Stimulated activated CD8-positive, alpha-beta memory T cell treated with anti-CD3 and anti-CD28 coated beads, Interleukin-15, amount 100 ng/mL, for 48 hours (primary cell): ENCODE data around the gene EHF.
"Not testable (repeated sequence)": the region's sequence is repeated elsewhere in the genome, so short reads cannot be mapped to it uniquely, and the experiment has no call there.

ENCODE experiments used
- DNase-seq, 2 donors: peaks; one replicate each; pipeline ENCODE4 v3.0.0-alpha.2; 2020; ENCODE audit warnings: low read depth in 2 of 2

The EHF gene

GRCh38 chr11:34620820-34621792 is at the start of gene EHF:
EHF (plus strand) TSS chr11:34621093; CDS start chr11:34642631, 21,538 bp downstream.
- DNase-seq: no peak

- DNase-seq: no peak
These were observed 47.4 kb upstream of the EHF start for GRCh38 chr11:34573537-34573936.

DNA sequence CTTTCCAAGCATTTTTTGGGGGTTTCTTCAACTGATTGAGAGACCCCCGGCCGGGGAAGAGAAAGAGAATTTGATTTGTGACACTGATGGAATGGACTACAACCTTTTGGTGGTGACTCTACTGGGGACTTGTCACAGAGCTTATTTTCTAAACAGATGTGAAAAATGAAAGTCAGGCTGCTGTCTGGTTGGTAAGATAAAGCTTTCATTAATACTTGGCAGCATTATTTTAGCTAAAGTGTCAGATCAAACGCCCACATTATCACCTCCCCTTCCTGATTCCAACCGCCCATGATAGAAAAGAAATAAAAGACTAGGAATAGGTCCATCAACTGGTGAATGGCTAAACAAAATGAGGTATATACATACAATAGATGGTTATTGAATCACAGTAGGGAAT is 45.6 kb upstream of the EHF start:
- no peak for DNase-seq

DNA sequence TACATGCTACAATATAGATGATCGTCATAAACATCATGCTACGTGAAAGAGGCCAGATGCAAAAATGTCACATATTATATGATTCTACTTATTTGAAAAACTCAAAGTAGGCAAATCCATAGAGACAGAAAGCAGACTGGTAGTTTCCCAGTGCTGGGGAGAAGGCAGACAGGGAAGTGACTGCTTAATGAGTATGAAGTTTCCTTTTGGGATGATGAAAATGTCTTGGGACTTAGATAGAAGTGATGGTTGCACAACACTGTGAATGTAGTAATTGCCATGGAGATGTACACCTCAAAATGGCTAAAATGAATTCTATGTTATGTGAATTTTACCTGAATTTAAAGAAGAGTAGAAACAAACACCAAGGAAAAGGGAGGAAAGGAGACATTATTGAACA is 45.2 kb upstream of the EHF start:
- DNase-seq: no peak

DNA sequence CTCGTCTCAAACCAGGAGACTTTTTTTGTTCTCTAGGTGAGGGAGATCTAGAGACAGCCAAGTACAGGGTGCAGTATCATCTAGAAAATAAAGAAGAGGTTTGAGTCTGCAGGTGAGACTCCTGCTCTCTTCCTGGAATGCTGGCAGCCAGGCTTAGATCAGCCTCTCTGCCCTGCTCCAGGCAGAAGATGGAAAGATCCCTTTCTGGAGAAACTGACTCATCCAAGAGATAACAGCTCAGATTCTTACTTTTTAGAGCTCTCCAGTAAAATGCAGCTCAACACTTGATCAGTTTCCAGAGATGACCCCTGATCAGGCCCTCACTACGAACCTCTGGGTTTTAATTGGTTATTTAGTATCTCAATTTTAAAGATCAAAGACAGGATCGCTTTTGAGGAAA is 44.6 kb upstream of the EHF start:
- DNase-seq: no peak

- no peak for DNase-seq
These were observed 37.1 kb upstream of the EHF start for GRCh38 chr11:34583818-34584217.

DNA sequence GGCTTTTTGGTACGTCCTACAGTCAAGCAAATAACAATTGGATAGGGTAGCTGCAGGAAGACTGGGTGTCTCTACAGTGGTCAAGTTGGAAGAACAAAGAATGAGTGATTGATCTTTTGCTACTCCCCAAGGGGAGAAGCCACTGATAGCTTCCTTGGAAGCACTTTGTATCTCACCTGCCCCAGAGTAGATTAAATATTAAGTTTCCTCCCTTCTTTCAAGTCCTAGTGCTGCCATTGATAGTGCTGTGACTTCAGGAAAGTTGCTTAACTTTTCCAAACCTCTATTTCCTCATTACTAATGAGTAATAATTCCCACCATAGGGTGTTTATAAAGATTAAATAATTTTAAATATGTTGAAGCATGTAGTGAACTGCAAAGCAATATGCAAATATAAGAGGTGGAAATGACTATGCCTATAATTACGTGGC is 35.6 kb upstream of the EHF start:
- no peak for DNase-seq

DNA sequence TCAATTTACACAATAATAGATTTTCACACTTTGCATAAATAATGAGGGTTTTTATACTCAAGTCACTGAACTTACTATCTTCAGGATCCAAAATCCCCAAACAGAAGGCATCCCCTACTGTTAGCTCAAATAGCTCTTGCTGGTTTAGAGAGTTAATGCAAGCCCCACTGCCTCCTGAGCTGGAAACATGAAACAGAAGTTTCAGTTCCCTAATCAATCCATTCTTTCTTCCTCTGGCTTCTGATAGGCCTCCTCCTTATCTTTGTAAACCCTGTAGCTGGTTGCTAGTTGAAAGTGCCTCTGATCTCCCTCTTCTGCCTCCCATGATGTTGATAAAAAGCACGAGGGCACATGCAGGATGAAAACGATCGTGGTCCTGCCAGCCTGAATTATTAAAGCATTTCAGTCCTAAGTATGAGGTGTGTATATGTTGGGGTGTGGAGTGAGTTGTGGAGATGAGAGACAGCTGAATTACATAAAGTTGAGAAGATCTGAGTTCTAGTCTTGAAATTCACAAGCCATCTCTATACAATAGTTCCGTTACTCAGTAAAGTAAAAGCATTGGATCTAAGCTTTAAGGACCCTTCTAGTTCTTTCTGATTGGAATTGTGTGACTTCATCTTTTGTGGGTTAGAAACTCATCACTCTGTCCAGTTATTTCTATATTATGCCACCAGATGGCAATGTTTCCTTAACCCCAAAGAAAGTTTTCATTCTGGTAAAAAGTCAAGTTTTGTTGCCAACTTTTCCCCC is 35.0 kb upstream of the EHF start:
- DNase-seq: no peak

DNA sequence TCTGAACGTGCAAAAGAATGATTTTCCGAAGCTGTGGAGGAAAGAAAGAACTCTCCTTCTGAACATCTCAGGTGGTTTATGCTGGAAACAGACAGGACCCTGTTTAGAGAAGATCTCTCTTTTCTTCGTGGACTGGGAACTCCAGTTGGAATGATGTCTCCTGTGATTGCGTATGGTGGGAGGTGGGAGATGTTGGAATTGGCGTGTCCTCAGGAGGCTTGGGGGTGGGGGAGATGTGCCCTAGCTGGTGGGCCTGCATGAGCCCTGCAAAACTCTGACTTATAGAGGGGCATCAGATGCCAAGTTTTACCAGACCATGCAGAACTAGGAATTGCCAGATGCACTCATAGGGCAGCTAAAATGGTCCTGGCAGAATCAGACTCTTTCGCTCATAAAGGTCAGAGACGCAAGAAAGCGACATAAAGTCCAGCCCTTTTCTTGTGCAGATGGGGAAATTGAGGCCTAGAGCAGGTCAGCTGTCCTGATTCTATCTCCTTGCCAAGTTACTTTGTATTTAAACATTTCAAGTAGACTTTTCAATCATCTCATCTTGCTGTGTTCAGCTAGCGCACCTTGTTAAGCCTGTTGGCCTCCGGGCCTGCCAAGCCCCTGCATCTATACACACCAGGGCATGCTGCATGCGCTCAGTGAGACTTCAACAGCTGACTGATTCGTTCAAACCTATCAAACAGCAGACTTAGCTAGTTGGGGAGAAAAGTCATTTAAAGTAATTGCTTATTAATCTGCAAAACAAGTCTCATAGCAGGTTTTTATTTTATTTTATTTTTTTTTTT is 34.2 kb upstream of the EHF start:
- DNase-seq: no peak

- DNase-seq: no peak
These were observed 33.6 kb upstream of the EHF start for GRCh38 chr11:34587282-34587677.

DNA sequence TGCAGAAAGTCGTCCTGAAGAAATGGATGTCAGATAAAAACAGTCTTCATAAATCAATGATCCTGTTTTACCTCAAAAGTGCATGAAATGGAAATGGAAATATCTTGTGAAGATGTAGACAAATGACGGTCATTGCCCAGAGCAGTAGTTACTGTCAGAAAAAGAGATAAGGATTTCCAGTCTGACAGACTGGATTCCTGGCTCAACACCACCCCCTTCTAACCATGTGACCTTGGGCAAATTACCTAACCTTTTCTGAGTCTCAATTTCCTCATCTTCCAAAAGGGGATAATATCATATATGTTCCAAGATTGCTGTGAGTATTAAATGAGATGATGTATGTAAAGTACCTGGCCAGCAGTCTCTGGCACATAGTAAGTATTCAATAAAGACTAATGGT is 32.9 kb upstream of the EHF start:
- no peak for DNase-seq

DNA sequence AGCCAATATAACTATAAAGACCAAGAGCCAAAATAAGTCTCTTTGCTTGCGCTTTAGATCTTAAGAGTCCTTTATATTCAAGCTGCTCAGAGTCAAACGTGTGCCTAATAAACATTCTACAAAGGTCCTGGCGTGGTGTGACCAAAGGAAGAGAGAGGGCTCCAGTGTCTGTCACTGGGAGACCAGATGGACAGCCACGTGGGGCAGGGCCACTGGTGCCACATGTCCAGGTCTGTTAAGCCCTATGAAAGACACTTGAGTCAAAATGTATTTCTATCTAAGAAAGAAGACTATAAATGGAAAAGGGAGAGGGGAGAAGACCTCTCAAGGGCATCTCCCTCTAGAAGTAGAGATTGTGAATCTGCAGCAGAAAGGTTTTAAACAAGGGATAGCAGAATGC is 32.2 kb upstream of the EHF start:
- no peak for DNase-seq

DNA sequence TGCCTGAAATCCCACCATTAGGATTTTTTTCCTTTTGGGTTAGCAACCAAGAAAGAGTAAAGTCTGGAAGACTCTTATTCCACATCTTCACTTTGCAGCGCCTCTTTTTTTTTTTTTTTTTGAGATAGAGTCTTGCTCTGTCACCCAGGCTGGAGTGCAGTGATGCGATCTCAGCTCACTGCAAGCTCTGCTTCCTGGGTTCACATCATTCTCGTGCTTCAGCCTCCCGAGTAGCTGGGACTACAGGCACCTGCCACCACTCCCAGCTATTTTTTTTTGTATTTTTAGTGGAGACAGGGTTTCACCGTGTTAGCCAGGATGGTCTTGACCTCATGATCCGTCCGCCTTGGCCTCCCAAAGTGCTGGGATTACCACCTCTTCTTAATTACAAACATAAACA is 31.7 kb upstream of the EHF start:
- not testable (repeated sequence) for DNase-seq

DNA sequence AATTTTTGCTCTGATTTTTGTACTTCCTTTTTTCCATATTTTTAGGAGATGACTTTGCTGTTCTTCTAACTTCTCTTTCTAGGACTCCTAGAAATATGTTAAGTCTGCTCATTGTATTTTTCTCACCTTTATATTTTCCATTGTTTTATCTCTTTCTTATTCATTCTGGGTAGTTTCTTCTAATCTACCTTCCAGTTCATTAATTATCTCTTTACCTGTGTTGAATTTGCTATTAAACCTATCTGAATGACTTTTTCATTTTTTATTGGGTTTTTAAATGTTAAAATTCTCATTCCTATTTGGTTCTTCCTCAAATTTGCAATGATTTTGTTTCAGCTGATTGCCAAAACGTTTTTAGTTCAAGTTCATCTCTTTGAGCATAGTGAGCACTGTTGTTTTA is 27.8 kb upstream of the EHF start:
- DNase-seq: no peak

GRCh38 chr11:34594603-34595002 is 26.3 kb upstream of the EHF start:
- DNase-seq: no peak

- DNase-seq: no peak
These were observed 25.5 kb upstream of the EHF start for GRCh38 chr11:34595391-34595790.

GRCh38 chr11:34595960-34596644 is 24.8 kb upstream of the EHF start:
- DNase-seq: no peak

- no peak for DNase-seq
These were observed 21.4 kb upstream of the EHF start for GRCh38 chr11:34599406-34599945.

- DNase-seq: no peak
These were observed 20.4 kb upstream of the EHF start for GRCh38 chr11:34600339-34601084.

DNA sequence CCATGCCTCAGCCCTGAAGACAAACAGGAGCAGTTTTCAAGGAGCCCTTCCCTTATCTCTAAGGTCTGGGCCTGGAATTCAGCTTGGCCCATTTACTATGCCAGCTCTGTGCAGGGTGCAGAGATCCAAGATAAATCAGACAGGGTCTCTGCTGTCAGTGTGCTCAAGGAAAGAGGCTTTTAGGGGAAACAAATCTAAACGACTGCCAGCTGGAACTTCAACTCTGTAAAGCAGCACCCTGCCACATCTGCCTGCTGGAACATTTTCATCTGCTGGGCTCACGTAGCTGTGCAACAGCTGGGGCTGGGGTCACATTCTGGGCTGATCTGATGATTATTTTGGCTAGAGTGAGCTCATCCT is 19.8 kb upstream of the EHF start:
- no peak for DNase-seq

- no peak for DNase-seq
These were observed 19.3 kb upstream of the EHF start for GRCh38 chr11:34601609-34602008.
